GM18867 (cell line): ENCODE results near the gene SYK.
A peak's percentile ranks its signal among the peaks of the same experiment; 100 is the strongest.
"Not testable (repeated sequence)": the region's sequence is repeated elsewhere in the genome, so short reads cannot be mapped to it uniquely, and the experiment has no call there.

Experiments used
- ATAC-seq: cut with Tn5 transposase; IDR thresholded peaks from one replicate; pipeline ENCODE4 v1.9.1; 2021; ENCODE audit warnings: mild to moderate bottlenecking, moderate library complexity; ENCODE audit not compliant: unreplicated experiment

The SYK gene

GRCh38 chr9:90872835-90873294 is 71.2 kb downstream of the SYK start:
- no peak for ATAC-seq

GRCh38 chr9:90873422-90873821 is 71.8 kb downstream of the SYK start:
- no peak for ATAC-seq

GRCh38 chr9:90874194-90874593 is 72.6 kb downstream of the SYK start:
- ATAC-seq = no peak

GRCh38 chr9:90878562-90878961 is 76.9 kb downstream of the SYK start:
- no peak for ATAC-seq

- no peak for ATAC-seq
These were observed 78.4 kb downstream of the SYK start for GRCh38 chr9:90880066-90880465.

GRCh38 chr9:90880669-90881068 is 79.0 kb downstream of the SYK start:
- ATAC-seq = no peak

- ATAC-seq = peak; percentile 75
These were observed 80.0 kb downstream of the SYK start for GRCh38 chr9:90881648-90882047.

- no peak for ATAC-seq
These were observed 81.5 kb downstream of the SYK start for GRCh38 chr9:90882991-90883600.

GRCh38 chr9:90883661-90884060 is 82.0 kb downstream of the SYK start:
- no peak for ATAC-seq

- no peak for ATAC-seq
These were observed 82.6 kb downstream of the SYK start for GRCh38 chr9:90884178-90884577.

- not testable (repeated sequence) for ATAC-seq
These were observed 85.2 kb downstream of the SYK start for GRCh38 chr9:90886868-90887267.

- ATAC-seq = no peak
These were observed 87.3 kb downstream of the SYK start for GRCh38 chr9:90888941-90889340.

GRCh38 chr9:90890146-90890810 is 88.7 kb downstream of the SYK start:
- ATAC-seq = no peak

- ATAC-seq = no peak
These were observed 89.9 kb downstream of the SYK start for GRCh38 chr9:90891308-90892040.

GRCh38 chr9:90892918-90893317 is 91.3 kb downstream of the SYK start:
- ATAC-seq = no peak

GRCh38 chr9:90893706-90894105 is 92.1 kb downstream of the SYK start:
- ATAC-seq = no peak

GRCh38 chr9:90894986-90895687 is 93.5 kb downstream of the SYK start:
- no peak for ATAC-seq

- ATAC-seq = no peak
These were observed 94.2 kb downstream of the SYK start for GRCh38 chr9:90895786-90896185.

GRCh38 chr9:90896231-90896630 is 94.6 kb downstream of the SYK start:
- no peak for ATAC-seq

- ATAC-seq = no peak
These were observed 96.6 kb downstream of the SYK start for GRCh38 chr9:90898228-90898627.

- ATAC-seq = no peak
These were observed 97.7 kb downstream of the SYK start for GRCh38 chr9:90899287-90899686.
